ENCODE results near the gene STK10.
"Not testable (repeated sequence)": the region's sequence is repeated elsewhere in the genome, so short reads cannot be mapped to it uniquely, and the experiment has no call there.

STK10 gene

GRCh38 chr5:172188033-172188892 lies at the start of gene STK10:
Gene STK10, minus strand, starts transcription at chr5:172188224. Its CDS starts 182 bp downstream, at chr5:172188042.
- peak; percentile 96 for DNase-seq (ENCODE audit: low spot score)

- no peak for DNase-seq (ENCODE audit: low spot score)
These were observed 48.1 kb upstream of the STK10 start for GRCh38 chr5:172235827-172236736.

- DNase-seq (ENCODE audit: low spot score) = no peak
These were observed 47.2 kb upstream of the STK10 start for GRCh38 chr5:172235132-172235780.

GRCh38 chr5:172234031-172234430 lies 46.0 kb upstream of the STK10 start:
- DNase-seq (ENCODE audit: low spot score) = no peak

- no peak for DNase-seq (ENCODE audit: low spot score)
These were observed 41.9 kb upstream of the STK10 start for GRCh38 chr5:172229904-172230303.

GRCh38 chr5:172224996-172225395 lies 37.0 kb upstream of the STK10 start:
- no peak for DNase-seq (ENCODE audit: low spot score)

- DNase-seq (ENCODE audit: low spot score) = no peak
These were observed 36.2 kb upstream of the STK10 start for GRCh38 chr5:172223901-172224873.

- DNase-seq (ENCODE audit: low spot score) = no peak
These were observed 31.3 kb upstream of the STK10 start for GRCh38 chr5:172219296-172219695.

- DNase-seq (ENCODE audit: low spot score) = no peak
These were observed 28.3 kb upstream of the STK10 start for GRCh38 chr5:172216345-172216744.

- no peak for DNase-seq (ENCODE audit: low spot score)
These were observed 25.1 kb upstream of the STK10 start for GRCh38 chr5:172213126-172213525.

- DNase-seq (ENCODE audit: low spot score) = no peak
These were observed 23.7 kb upstream of the STK10 start for GRCh38 chr5:172211676-172212075.

- DNase-seq (ENCODE audit: low spot score) = no peak
These were observed 21.7 kb upstream of the STK10 start for GRCh38 chr5:172209714-172210113.

- no peak for DNase-seq (ENCODE audit: low spot score)
These were observed 19.5 kb upstream of the STK10 start for GRCh38 chr5:172207511-172207910.

- DNase-seq (ENCODE audit: low spot score) = not testable (repeated sequence)
These were observed 18.0 kb upstream of the STK10 start for GRCh38 chr5:172205984-172206383.

GRCh38 chr5:172200476-172200875 lies 12.5 kb upstream of the STK10 start:
- no peak for DNase-seq (ENCODE audit: low spot score)

GRCh38 chr5:172199446-172199845 lies 11.4 kb upstream of the STK10 start:
- no peak for DNase-seq (ENCODE audit: low spot score)

- not testable (repeated sequence) for DNase-seq (ENCODE audit: low spot score)
These were observed 9.8 kb upstream of the STK10 start for GRCh38 chr5:172197775-172198174.

- DNase-seq (ENCODE audit: low spot score) = no peak
These were observed 7.2 kb upstream of the STK10 start for GRCh38 chr5:172194985-172195774.

- DNase-seq (ENCODE audit: low spot score) = no peak
These were observed 5.8 kb upstream of the STK10 start, which contains the start of gene EFCAB9 for GRCh38 chr5:172193872-172194271. Gene EFCAB9, plus strand, starts transcription at chr5:172194172. Its CDS starts 1 bp downstream, at chr5:172194173.

- DNase-seq (ENCODE audit: low spot score) = no peak
These were observed 1.8 kb upstream of the STK10 start for GRCh38 chr5:172189693-172190296.
